ENCODE data around the gene TSSC4. TPM values are rescaled to one million over a fixed set of nuclear protein-coding genes. Genes with fewer than 3 reads are reported as not detected.

TSSC4 gene
- total and polyA plus RNA-seq, 2 of the 13 experiments (the other 11 are each of a cell fraction or from before 2014, with no cell fraction given) = 16.2 to 58.6 TPM

DNA sequence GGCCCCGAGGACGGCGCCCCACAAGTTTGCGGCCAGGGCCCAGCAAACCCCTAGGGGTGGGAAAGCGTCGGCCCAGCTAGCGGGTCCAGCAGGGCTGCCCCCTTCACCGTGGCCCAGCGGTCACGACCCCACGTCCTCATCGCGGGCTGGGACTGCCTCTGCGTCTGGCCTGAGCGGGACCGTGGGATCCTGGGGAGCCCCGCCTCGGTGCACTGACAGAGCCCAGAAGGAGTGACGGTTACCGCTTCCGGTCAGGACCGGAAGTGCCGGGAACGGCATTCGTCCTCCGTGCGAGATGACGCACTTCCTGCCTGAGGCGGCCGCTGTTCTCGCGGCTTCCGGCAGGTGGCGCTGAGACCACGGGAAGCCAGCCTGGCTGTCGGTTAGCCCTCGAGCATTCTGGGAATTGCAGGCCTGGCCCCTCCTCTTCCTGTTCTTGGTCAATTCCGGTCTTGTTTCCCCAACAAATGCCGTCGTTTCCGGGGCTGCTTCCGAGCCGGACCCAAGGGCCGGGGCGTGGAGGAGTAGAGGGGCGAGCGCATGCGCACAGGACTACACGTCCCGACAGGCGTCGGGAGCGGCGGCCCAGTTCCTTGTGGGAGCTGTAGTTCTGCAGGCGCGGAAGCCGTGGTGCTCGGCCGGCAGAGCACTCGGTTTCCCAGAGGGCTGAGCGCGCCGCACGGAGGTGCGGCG, at the start of gene TSSC4 (continued):
- TF ChIP-seq PITX1 (CRISPR knock-in tag; IDR thresholded peaks at IDR 0.05) (no peak; the same call in 1 of the 2 replicates), SMC3 (IDR thresholded peaks at IDR 0.05; ENCODE audit: low read length) (peak; percentile 62; the same call in 1 of the 2 replicates), MLLT10 (CRISPR knock-in tag; IDR thresholded peaks at IDR 0.05) (no peak), KLF9 (CRISPR knock-in tag; IDR thresholded peaks at IDR 0.05; ENCODE audit: low read depth) (no peak; the same call in none of the 2 replicates), NR3C1 (CRISPR knock-in tag; IDR thresholded peaks at IDR 0.05) (0 out of 2 replicates have a peak, but pooled peaks have one; percentile 17), ZSCAN30 (CRISPR knock-in tag; IDR thresholded peaks at IDR 0.05) (0 out of 2 replicates have a peak, but pooled peaks have one; percentile 73), MXD3 (CRISPR knock-in tag; IDR thresholded peaks at IDR 0.05) (peak; percentile 44; the same call in 1 of the 2 replicates), ZNF512 (CRISPR knock-in tag; IDR thresholded peaks at IDR 0.05) (no peak), RFXANK (CRISPR knock-in tag; IDR thresholded peaks at IDR 0.05) (peak; percentile 84; the same call in 1 of the 2 replicates), KMT2B (CRISPR knock-in tag; IDR thresholded peaks at IDR 0.05) (peak; percentile 56; the same call in 1 of the 2 replicates), EEA1 (CRISPR knock-in tag; IDR thresholded peaks at IDR 0.05; ENCODE audit: borderline replicate concordance) (no peak; the same call in 1 of the 2 replicates), TBP (CRISPR knock-in tag; IDR thresholded peaks at IDR 0.05) (0 out of 2 replicates have a peak, but pooled peaks have one; percentile 85)
- TF ChIP-seq, protein P1, sequence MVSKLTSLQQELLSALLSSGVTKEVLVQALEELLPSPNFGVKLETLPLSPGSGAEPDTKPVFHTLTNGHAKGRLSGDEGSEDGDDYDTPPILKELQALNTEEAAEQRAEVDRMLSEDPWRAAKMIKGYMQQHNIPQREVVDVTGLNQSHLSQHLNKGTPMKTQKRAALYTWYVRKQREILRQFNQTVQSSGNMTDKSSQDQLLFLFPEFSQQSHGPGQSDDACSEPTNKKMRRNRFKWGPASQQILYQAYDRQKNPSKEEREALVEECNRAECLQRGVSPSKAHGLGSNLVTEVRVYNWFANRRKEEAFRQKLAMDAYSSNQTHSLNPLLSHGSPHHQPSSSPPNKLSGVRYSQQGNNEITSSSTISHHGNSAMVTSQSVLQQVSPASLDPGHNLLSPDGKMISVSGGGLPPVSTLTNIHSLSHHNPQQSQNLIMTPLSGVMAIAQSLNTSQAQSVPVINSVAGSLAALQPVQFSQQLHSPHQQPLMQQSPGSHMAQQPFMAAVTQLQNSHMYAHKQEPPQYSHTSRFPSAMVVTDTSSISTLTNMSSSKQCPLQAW (CRISPR knock-in tag; IDR thresholded peaks at IDR 0.05) = peak; percentile 84
- TF ChIP-seq, protein P2, sequence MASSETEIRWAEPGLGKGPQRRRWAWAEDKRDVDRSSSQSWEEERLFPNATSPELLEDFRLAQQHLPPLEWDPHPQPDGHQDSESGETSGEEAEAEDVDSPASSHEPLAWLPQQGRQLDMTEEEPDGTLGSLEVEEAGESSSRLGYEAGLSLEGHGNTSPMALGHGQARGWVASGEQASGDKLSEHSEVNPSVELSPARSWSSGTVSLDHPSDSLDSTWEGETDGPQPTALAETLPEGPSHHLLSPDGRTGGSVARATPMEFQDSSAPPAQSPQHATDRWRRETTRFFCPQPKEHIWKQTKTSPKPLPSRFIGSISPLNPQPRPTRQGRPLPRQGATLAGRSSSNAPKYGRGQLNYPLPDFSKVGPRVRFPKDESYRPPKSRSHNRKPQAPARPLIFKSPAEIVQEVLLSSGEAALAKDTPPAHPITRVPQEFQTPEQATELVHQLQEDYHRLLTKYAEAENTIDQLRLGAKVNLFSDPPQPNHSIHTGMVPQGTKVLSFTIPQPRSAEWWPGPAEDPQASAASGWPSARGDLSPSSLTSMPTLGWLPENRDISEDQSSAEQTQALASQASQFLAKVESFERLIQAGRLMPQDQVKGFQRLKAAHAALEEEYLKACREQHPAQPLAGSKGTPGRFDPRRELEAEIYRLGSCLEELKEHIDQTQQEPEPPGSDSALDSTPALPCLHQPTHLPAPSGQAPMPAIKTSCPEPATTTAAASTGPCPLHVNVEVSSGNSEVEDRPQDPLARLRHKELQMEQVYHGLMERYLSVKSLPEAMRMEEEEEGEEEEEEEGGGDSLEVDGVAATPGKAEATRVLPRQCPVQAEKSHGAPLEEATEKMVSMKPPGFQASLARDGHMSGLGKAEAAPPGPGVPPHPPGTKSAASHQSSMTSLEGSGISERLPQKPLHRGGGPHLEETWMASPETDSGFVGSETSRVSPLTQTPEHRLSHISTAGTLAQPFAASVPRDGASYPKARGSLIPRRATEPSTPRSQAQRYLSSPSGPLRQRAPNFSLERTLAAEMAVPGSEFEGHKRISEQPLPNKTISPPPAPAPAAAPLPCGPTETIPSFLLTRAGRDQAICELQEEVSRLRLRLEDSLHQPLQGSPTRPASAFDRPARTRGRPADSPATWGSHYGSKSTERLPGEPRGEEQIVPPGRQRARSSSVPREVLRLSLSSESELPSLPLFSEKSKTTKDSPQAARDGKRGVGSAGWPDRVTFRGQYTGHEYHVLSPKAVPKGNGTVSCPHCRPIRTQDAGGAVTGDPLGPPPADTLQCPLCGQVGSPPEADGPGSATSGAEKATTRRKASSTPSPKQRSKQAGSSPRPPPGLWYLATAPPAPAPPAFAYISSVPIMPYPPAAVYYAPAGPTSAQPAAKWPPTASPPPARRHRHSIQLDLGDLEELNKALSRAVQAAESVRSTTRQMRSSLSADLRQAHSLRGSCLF (CRISPR knock-in tag; IDR thresholded peaks at IDR 0.05; ENCODE audit: borderline replicate concordance) = no peak
- TF ChIP-seq, protein P3, sequence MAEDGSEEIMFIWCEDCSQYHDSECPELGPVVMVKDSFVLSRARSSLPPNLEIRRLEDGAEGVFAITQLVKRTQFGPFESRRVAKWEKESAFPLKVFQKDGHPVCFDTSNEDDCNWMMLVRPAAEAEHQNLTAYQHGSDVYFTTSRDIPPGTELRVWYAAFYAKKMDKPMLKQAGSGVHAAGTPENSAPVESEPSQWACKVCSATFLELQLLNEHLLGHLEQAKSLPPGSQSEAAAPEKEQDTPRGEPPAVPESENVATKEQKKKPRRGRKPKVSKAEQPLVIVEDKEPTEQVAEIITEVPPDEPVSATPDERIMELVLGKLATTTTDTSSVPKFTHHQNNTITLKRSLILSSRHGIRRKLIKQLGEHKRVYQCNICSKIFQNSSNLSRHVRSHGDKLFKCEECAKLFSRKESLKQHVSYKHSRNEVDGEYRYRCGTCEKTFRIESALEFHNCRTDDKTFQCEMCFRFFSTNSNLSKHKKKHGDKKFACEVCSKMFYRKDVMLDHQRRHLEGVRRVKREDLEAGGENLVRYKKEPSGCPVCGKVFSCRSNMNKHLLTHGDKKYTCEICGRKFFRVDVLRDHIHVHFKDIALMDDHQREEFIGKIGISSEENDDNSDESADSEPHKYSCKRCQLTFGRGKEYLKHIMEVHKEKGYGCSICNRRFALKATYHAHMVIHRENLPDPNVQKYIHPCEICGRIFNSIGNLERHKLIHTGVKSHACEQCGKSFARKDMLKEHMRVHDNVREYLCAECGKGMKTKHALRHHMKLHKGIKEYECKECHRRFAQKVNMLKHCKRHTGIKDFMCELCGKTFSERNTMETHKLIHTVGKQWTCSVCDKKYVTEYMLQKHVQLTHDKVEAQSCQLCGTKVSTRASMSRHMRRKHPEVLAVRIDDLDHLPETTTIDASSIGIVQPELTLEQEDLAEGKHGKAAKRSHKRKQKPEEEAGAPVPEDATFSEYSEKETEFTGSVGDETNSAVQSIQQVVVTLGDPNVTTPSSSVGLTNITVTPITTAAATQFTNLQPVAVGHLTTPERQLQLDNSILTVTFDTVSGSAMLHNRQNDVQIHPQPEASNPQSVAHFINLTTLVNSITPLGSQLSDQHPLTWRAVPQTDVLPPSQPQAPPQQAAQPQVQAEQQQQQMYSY (CRISPR knock-in tag; IDR thresholded peaks at IDR 0.05) = 0 out of 2 replicates have a peak, but pooled peaks have one; percentile 32
- TF ChIP-seq, protein P4, sequence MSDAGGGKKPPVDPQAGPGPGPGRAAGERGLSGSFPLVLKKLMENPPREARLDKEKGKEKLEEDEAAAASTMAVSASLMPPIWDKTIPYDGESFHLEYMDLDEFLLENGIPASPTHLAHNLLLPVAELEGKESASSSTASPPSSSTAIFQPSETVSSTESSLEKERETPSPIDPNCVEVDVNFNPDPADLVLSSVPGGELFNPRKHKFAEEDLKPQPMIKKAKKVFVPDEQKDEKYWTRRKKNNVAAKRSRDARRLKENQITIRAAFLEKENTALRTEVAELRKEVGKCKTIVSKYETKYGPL (CRISPR knock-in tag; IDR thresholded peaks at IDR 0.05) = no peak

Data from HepG2 (cell line).